Mammary epithelial cell (primary cell): ENCODE results near the gene OR5AU1.

Source experiments
- CTCF ChIP-seq, 2 donors: IDR thresholded peaks in 1 of 2; conservative IDR thresholded peaks in 1 of 2; 2 replicates each; pipeline ENCODE4 v1.5.1; 2011 to 2012; ENCODE audit warnings: inconsistent platforms in 2 of 2, low read length in 2 of 2, mild to moderate bottlenecking in 2 of 2, control low read depth in 1 of 2, low read depth in 1 of 2; ENCODE audit not compliant: insufficient read depth in 1 of 2; ENCODE audit errors: extremely low read depth in 1 of 2
- EZH2 ChIP-seq: IDR thresholded peaks from 2 replicates; pipeline ENCODE4 v1.6.1; 2012; ENCODE audit warnings: low read length, inconsistent platforms, borderline replicate concordance

GRCh38 chr14:21184254-21184653, 28.4 kb upstream of the OR5AU1 start:
- TF ChIP-seq CTCF (conservative IDR thresholded peaks at IDR 0.05 in 1 of 2, IDR thresholded peaks at IDR 0.05 in 1 of 2; ENCODE audit: extremely low read depth in 1 of 2, insufficient read depth in 1 of 2, low read depth in 1 of 2, low read length in 2 of 2) (no peak), EZH2 (no peak)
